ENCODE results near the gene SAXO2. TPM values are rescaled to one million over a fixed set of nuclear protein-coding genes. Genes with fewer than 3 reads are reported as not detected.
"Not testable (repeated sequence)": the region's sequence is repeated elsewhere in the genome, so short reads cannot be mapped to it uniquely, and the experiment has no call there.

SAXO2 gene
- polyA plus RNA-seq, 1 donor (not counting 4 experiments of a cell fraction or from before 2014, with no cell fraction given): 2.2 TPM

DNA sequence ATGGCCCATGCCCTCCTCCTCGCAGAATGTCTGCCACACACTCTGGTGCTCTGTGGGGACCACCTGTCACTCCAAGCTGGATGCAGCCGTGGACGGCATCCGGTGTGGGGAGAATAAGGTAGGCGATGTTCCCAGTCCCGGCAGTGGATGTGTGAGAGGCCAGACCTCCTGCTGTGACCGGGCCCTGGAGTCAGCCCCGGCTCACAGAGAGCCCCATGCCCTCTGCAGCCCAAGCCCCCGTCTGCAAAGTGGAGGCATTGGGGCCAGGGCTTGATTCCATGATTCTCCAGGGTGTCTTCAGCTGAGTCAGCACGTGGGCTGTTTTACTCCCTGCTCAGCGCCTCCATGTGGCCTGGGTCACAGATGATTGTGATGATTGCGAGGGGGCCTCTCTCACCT is 54.5 kb downstream of the SAXO2 start:
- H3K79me2 ChIP-seq (ENCODE audit: control insufficient read depth, insufficient read depth, low read length): no peaks in the 10 kb centered on the region
- H3K9ac ChIP-seq (ENCODE audit: control insufficient read depth, extremely low read depth, insufficient read depth, low read length): no peak overlapping the region
- no peak overlapping the region for H3K4me2 ChIP-seq (ENCODE audit: control insufficient read depth, extremely low read depth, insufficient read depth, low read depth, low read length)
- FAIRE-seq: no peak
- no peaks in the 10 kb centered on the region for H4K20me1 ChIP-seq (ENCODE audit: control insufficient read depth, extremely low read depth, insufficient read depth, low read length)
- DNase-seq (ENCODE audit: low read depth, low spot score): no peak
- no peaks in the 10 kb centered on the region for H3K9me1 ChIP-seq (ENCODE audit: control insufficient read depth, extremely low read depth, insufficient read depth, low read length)
- dilution Hi-C loops (cut with MboI; ENCODE audit: extremely low pct_ligation_motif_present, low sequenced_read_pairs): no loop called here
- TF ChIP-seq, protein P1, sequence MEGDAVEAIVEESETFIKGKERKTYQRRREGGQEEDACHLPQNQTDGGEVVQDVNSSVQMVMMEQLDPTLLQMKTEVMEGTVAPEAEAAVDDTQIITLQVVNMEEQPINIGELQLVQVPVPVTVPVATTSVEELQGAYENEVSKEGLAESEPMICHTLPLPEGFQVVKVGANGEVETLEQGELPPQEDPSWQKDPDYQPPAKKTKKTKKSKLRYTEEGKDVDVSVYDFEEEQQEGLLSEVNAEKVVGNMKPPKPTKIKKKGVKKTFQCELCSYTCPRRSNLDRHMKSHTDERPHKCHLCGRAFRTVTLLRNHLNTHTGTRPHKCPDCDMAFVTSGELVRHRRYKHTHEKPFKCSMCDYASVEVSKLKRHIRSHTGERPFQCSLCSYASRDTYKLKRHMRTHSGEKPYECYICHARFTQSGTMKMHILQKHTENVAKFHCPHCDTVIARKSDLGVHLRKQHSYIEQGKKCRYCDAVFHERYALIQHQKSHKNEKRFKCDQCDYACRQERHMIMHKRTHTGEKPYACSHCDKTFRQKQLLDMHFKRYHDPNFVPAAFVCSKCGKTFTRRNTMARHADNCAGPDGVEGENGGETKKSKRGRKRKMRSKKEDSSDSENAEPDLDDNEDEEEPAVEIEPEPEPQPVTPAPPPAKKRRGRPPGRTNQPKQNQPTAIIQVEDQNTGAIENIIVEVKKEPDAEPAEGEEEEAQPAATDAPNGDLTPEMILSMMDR (optimal IDR thresholded peaks at IDR 0.05 in 1 of 3, IDR thresholded peaks at IDR 0.05 in 1 of 3, conservative IDR thresholded peaks at IDR 0.05 in 1 of 3; ENCODE audit: extremely low read depth in 1 of 3, insufficient read depth in 2 of 3, low read length in 3 of 3): no peak
- TF ChIP-seq EZH2 (IDR thresholded peaks at IDR 0.05; ENCODE audit: low read length): no peak
- H3K36me3 ChIP-seq (ENCODE audit: control insufficient read depth in 2 of 2, extremely low read depth in 1 of 2, insufficient read depth in 2 of 2, low read length in 2 of 2): no peaks in the 10 kb centered on the region
- H3K9me3 ChIP-seq (ENCODE audit: control insufficient read depth, low read depth, low read length): no peaks in the 10 kb centered on the region
- no peak overlapping the region for H3K27ac ChIP-seq (ENCODE audit: control insufficient read depth, insufficient read depth, low read length)
- H3K4me1 ChIP-seq (ENCODE audit: control insufficient read depth, extremely low read depth, insufficient read depth, low read length): no peaks in the 10 kb centered on the region
- no peak overlapping the region for H3K4me3 ChIP-seq (ENCODE audit: control insufficient read depth in 2 of 3, extremely low read depth in 1 of 3, insufficient read depth in 2 of 3, low read depth in 1 of 3, low read length in 3 of 3)
- no peak overlapping the region for H2AFZ ChIP-seq (ENCODE audit: control insufficient read depth, low read length)
- no peaks in the 10 kb centered on the region for H3K27me3 ChIP-seq (ENCODE audit: control insufficient read depth, extremely low read depth, insufficient read depth, low read length)

GRCh38 chr15:82317516-82317915 is 54.9 kb downstream of the SAXO2 start:
- H2AFZ ChIP-seq (ENCODE audit: control insufficient read depth, low read length); H3K9me1 ChIP-seq (ENCODE audit: control insufficient read depth, extremely low read depth, insufficient read depth, low read length); H3K4me2 ChIP-seq (ENCODE audit: control insufficient read depth, extremely low read depth, insufficient read depth, low read depth, low read length); H3K27me3 ChIP-seq (ENCODE audit: control insufficient read depth, extremely low read depth, insufficient read depth, low read length); H3K4me3 ChIP-seq (ENCODE audit: control insufficient read depth in 2 of 3, extremely low read depth in 1 of 3, insufficient read depth in 2 of 3, low read depth in 1 of 3, low read length in 3 of 3); H3K27ac ChIP-seq (ENCODE audit: control insufficient read depth, insufficient read depth, low read length); H4K20me1 ChIP-seq (ENCODE audit: control insufficient read depth, extremely low read depth, insufficient read depth, low read length); H3K79me2 ChIP-seq (ENCODE audit: control insufficient read depth, insufficient read depth, low read length); H3K9me3 ChIP-seq (ENCODE audit: control insufficient read depth, low read depth, low read length); H3K4me1 ChIP-seq (ENCODE audit: control insufficient read depth, extremely low read depth, insufficient read depth, low read length); H3K9ac ChIP-seq (ENCODE audit: control insufficient read depth, extremely low read depth, insufficient read depth, low read length); FAIRE-seq; dilution Hi-C loops (cut with MboI; ENCODE audit: extremely low pct_ligation_motif_present, low sequenced_read_pairs); DNase-seq (ENCODE audit: low read depth, low spot score); H3K36me3 ChIP-seq (ENCODE audit: control insufficient read depth in 2 of 2, extremely low read depth in 1 of 2, insufficient read depth in 2 of 2, low read length in 2 of 2): not testable (repeated sequence)

GRCh38 chr15:82318281-82318680 is 55.7 kb downstream of the SAXO2 start:
- not testable (repeated sequence) for DNase-seq (ENCODE audit: low read depth, low spot score)

GRCh38 chr15:82319522-82320278 is 57.1 kb downstream of the SAXO2 start:
- H3K4me3 ChIP-seq (ENCODE audit: control insufficient read depth in 2 of 3, extremely low read depth in 1 of 3, insufficient read depth in 2 of 3, low read depth in 1 of 3, low read length in 3 of 3); H3K9me1 ChIP-seq (ENCODE audit: control insufficient read depth, extremely low read depth, insufficient read depth, low read length); H3K79me2 ChIP-seq (ENCODE audit: control insufficient read depth, insufficient read depth, low read length); H3K36me3 ChIP-seq (ENCODE audit: control insufficient read depth in 2 of 2, extremely low read depth in 1 of 2, insufficient read depth in 2 of 2, low read length in 2 of 2); H2AFZ ChIP-seq (ENCODE audit: control insufficient read depth, low read length); H3K4me1 ChIP-seq (ENCODE audit: control insufficient read depth, extremely low read depth, insufficient read depth, low read length); DNase-seq (ENCODE audit: low read depth, low spot score); H3K27ac ChIP-seq (ENCODE audit: control insufficient read depth, insufficient read depth, low read length); H3K4me2 ChIP-seq (ENCODE audit: control insufficient read depth, extremely low read depth, insufficient read depth, low read depth, low read length); H3K9me3 ChIP-seq (ENCODE audit: control insufficient read depth, low read depth, low read length); FAIRE-seq; dilution Hi-C loops (cut with MboI; ENCODE audit: extremely low pct_ligation_motif_present, low sequenced_read_pairs); H3K27me3 ChIP-seq (ENCODE audit: control insufficient read depth, extremely low read depth, insufficient read depth, low read length); H3K9ac ChIP-seq (ENCODE audit: control insufficient read depth, extremely low read depth, insufficient read depth, low read length); H4K20me1 ChIP-seq (ENCODE audit: control insufficient read depth, extremely low read depth, insufficient read depth, low read length): not testable (repeated sequence)

More at GRCh38 chr15:82318281-82318680, 55.7 kb downstream of the SAXO2 start:
- H3K27me3 ChIP-seq (ENCODE audit: control insufficient read depth, extremely low read depth, insufficient read depth, low read length); H3K4me2 ChIP-seq (ENCODE audit: control insufficient read depth, extremely low read depth, insufficient read depth, low read depth, low read length); dilution Hi-C loops (cut with MboI; ENCODE audit: extremely low pct_ligation_motif_present, low sequenced_read_pairs); H4K20me1 ChIP-seq (ENCODE audit: control insufficient read depth, extremely low read depth, insufficient read depth, low read length); H3K9me3 ChIP-seq (ENCODE audit: control insufficient read depth, low read depth, low read length); H3K4me1 ChIP-seq (ENCODE audit: control insufficient read depth, extremely low read depth, insufficient read depth, low read length); H2AFZ ChIP-seq (ENCODE audit: control insufficient read depth, low read length); H3K79me2 ChIP-seq (ENCODE audit: control insufficient read depth, insufficient read depth, low read length); H3K36me3 ChIP-seq (ENCODE audit: control insufficient read depth in 2 of 2, extremely low read depth in 1 of 2, insufficient read depth in 2 of 2, low read length in 2 of 2); FAIRE-seq; H3K9ac ChIP-seq (ENCODE audit: control insufficient read depth, extremely low read depth, insufficient read depth, low read length); H3K4me3 ChIP-seq (ENCODE audit: control insufficient read depth in 2 of 3, extremely low read depth in 1 of 3, insufficient read depth in 2 of 3, low read depth in 1 of 3, low read length in 3 of 3); H3K27ac ChIP-seq (ENCODE audit: control insufficient read depth, insufficient read depth, low read length); H3K9me1 ChIP-seq (ENCODE audit: control insufficient read depth, extremely low read depth, insufficient read depth, low read length): not testable (repeated sequence)
